DND-41 (cell line): Measurements from ENCODE around the gene MMP25.

Experiments used
- CTCF ChIP-seq: IDR thresholded peaks from 2 replicates; pipeline ENCODE4 v1.5.1; 2012; ENCODE audit warnings: borderline replicate concordance, low read length, moderate library complexity, mild to moderate bottlenecking; ENCODE audit not compliant: poor library complexity, severe bottlenecking; ENCODE audit errors: extremely low read depth
- EZH2 ChIP-seq: IDR thresholded peaks from 3 replicates; pipeline ENCODE4 v1.6.1; 2012; ENCODE audit warnings: borderline replicate concordance, low read depth, mild to moderate bottlenecking, moderate library complexity, low read length, inconsistent platforms; ENCODE audit not compliant: severe bottlenecking

- TF ChIP-seq CTCF = no peak
- TF ChIP-seq EZH2 = no peak
Observed at GRCh38 chr16:3000540-3000939, 45.8 kb upstream of the MMP25 start.
